Activated CD8-positive, alpha-beta T cell treated with anti-CD3 and anti-CD28 coated beads, Interleukin-2, amount 10 ng/mL, durations not matched to agents 7 days and 5 days (primary cell): ENCODE data around the gene C15orf39. TPM values are rescaled to one million over a fixed set of nuclear protein-coding genes. Genes with fewer than 3 reads are reported as not detected.
"Not testable (repeated sequence)": the region's sequence is repeated elsewhere in the genome, so short reads cannot be mapped to it uniquely, and the experiment has no call there.

Experiments used
- ATAC-seq: fragments of 150-1000 bp; cut with Tn5 transposase; one replicate; pipeline ENCODE4 v1.10.0; 2021; ENCODE audit warnings: moderate library complexity
- CTCF ChIA-PET: fragments of 350-600 bp; sonication (Branson Sonifier 250); formaldehyde crosslinking; loops from one replicate; lab custom pipeline; 2021; ENCODE audit warnings: antibody characterized with exemption; lab: Charles Lee
- POLR2A ChIA-PET: fragments of 350-600 bp; sonication (Branson Sonifier 250); formaldehyde crosslinking; loops from one replicate; lab custom pipeline; 2021; ENCODE audit warnings: antibody characterized with exemption; lab: Charles Lee
- DNase-seq: peaks from one replicate; pipeline ENCODE4 v3.0.0-alpha.2; 2020
- H3K27ac Mint-ChIP-seq: one replicate; pipeline ENCODE4 v1.8.0; 2021; ENCODE audit warnings: mild to moderate bottlenecking, mixed read lengths
- H3K27me3 Mint-ChIP-seq: one replicate; pipeline ENCODE4 v1.8.0; 2021; ENCODE audit warnings: low read depth, mixed read lengths
- H3K36me3 Mint-ChIP-seq: one replicate; pipeline ENCODE4 v1.8.0; 2021; ENCODE audit warnings: low read depth, mixed read lengths
- H3K4me1 Mint-ChIP-seq: one replicate; pipeline ENCODE4 v1.8.0; 2021; ENCODE audit warnings: low read depth, mixed read lengths
- H3K4me3 Mint-ChIP-seq: one replicate; pipeline ENCODE4 v1.8.0; 2021; ENCODE audit warnings: mild to moderate bottlenecking, mixed read lengths
- H3K9me3 Mint-ChIP-seq: one replicate; pipeline ENCODE4 v1.8.0; 2022; ENCODE audit warnings: mixed read lengths; ENCODE audit not compliant: insufficient read depth
- total RNA-seq, 2 experiments: library from RNA; stranded (reverse); gene quantifications; one replicate each; pipeline ENCODE4 v1.2.3, GENCODE V29; 2021

C15orf39 gene
- total RNA-seq, 2 experiments from 2014 or later, result 57.2 to 59.4 TPM

DNA sequence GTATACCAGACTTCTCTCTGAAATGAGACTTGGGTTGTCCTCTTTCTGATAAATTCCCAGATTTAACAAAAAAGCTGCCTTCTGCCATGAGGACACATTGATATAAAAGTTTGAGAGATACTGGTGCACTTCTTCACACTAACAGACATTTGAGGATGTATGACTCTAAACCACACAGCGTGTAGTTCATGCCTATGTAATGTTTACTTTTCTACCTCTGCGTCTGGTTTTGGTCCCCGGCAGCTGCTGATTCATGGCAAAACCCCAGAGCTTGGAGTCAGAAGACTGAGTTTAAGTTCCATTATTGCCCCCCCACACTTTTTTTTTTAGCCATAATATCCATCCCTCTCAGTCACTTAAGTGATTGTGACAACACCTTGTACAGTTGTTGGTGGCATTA is 58.2 kb downstream of the C15orf39 start:
- H3K4me3 Mint-ChIP-seq, H3K27ac Mint-ChIP-seq, H3K27me3 Mint-ChIP-seq, ATAC-seq, H3K9me3 Mint-ChIP-seq, H3K4me1 Mint-ChIP-seq, DNase-seq, CTCF ChIA-PET, POLR2A ChIA-PET, H3K36me3 Mint-ChIP-seq: not testable (repeated sequence)

Other genes starting within 250 kb of the C15orf39 start
- 1 to 10 TPM; 6.5 to 7.2 TPM for gene RPP25, start 245.1 kb upstream of the C15orf39 start, total RNA-seq
- gene SCAMP5, start 206.3 kb upstream of the C15orf39 start, total RNA-seq, result 1 to 10 TPM; 1.1 TPM
- 10 to 100 TPM; 27.3 to 29.1 TPM for gene PPCDC, start 178.3 kb upstream of the C15orf39 start, total RNA-seq
- gene GOLGA6C, start 56.5 kb downstream of the C15orf39 start, total RNA-seq, result not detected
- not detected for gene GOLGA6D, start 81.0 kb downstream of the C15orf39 start, total RNA-seq
- 100 to 1,000 TPM; 101 to 103 TPM for gene COMMD4, start 134.2 kb downstream of the C15orf39 start, total RNA-seq
- 1 to 10 TPM; 2.8 to 3.2 TPM for gene NEIL1, start 145.2 kb downstream of the C15orf39 start, total RNA-seq
- 100 to 1,000 TPM; 123 to 131 TPM for gene MAN2C1, start 166.7 kb downstream of the C15orf39 start, total RNA-seq
- 100 to 1,000 TPM in 1 of 2 experiments, 10 to 100 TPM in 1; 96.7 to 104 TPM for gene SIN3A, start 249.8 kb downstream of the C15orf39 start, total RNA-seq